NT2/D1 (cell line): ENCODE measurements around the gene DYNC2H1.

ENCODE experiments used
- SUZ12 ChIP-seq: IDR thresholded peaks from 2 replicates; pipeline ENCODE4 v1.6.1; 2011; ENCODE audit not compliant: insufficient read length, insufficient read depth; ENCODE audit errors: extremely low read depth
- YY1 ChIP-seq: IDR thresholded peaks from 2 replicates; pipeline ENCODE4 v1.6.1; 2011; ENCODE audit not compliant: insufficient read length, insufficient read depth
- ZNF274 ChIP-seq: IDR thresholded peaks from 2 replicates; pipeline ENCODE4 v1.6.1; 2011; ENCODE audit warnings: mild to moderate bottlenecking, low read depth, low read length

GRCh38 chr11:103397369-103397768 lies 288.1 kb downstream of the DYNC2H1 start:
- no peak for TF ChIP-seq ZNF274
- no peak for TF ChIP-seq SUZ12
- TF ChIP-seq YY1: no peak
